WTC11 (cell line): ENCODE measurements around the gene EGR1. TPM values are rescaled to one million over a fixed set of nuclear protein-coding genes. Genes with fewer than 3 reads are reported as not detected.

Experiments used
- ATAC-seq: fragments of 200-7000 bp; cut with Tn5 transposase; 2 replicates; pipeline ENCODE4 v1.10.0; 2021; ENCODE audit warnings: mild to moderate bottlenecking, moderate library complexity
- CTCF ChIA-PET: fragments of 300-600 bp; sonication (Branson Sonifier 250); formaldehyde crosslinking; loops from one replicate; lab custom pipeline; 2021; ENCODE audit warnings: antibody characterized with exemption; lab: Charles Lee
- POLR2A ChIA-PET: fragments of 350-600 bp; sonication (Branson Sonifier 250); formaldehyde crosslinking; loops from one replicate; lab custom pipeline; 2021; ENCODE audit warnings: antibody characterized with exemption; lab: Charles Lee
- DNase-seq: peaks from one replicate; pipeline ENCODE4 v3.0.0; 2021; ENCODE audit warnings: low spot score
- H3K27ac Mint-ChIP-seq: 2 replicates; pipeline ENCODE4 v1.8.0; 2021; ENCODE audit warnings: mixed read lengths
- H3K27me3 Mint-ChIP-seq: 2 replicates; pipeline ENCODE4 v1.8.0; 2021; ENCODE audit warnings: low read depth, mild to moderate bottlenecking, moderate library complexity, mixed read lengths
- H3K36me3 Mint-ChIP-seq: 2 replicates; pipeline ENCODE4 v1.8.0; 2021; ENCODE audit warnings: mixed read lengths
- H3K4me1 Mint-ChIP-seq: 2 replicates; pipeline ENCODE4 v1.8.0; 2022; ENCODE audit warnings: mixed read lengths
- H3K4me3 Mint-ChIP-seq: 2 replicates; pipeline ENCODE4 v1.8.0; 2021; ENCODE audit warnings: mild to moderate bottlenecking, moderate library complexity, mixed read lengths
- H3K9me3 Mint-ChIP-seq: 2 replicates; pipeline ENCODE4 v1.8.0; 2021; ENCODE audit warnings: mixed read lengths
- CREM ChIP-seq: sonication (generic); formaldehyde crosslinking; IDR thresholded peaks from 2 replicates; pipeline ENCODE4 v1.8.1; 2022; ENCODE audit warnings: mild to moderate bottlenecking, missing genetic modification reagents, moderate library complexity
- ELF4 ChIP-seq: sonication (generic); formaldehyde crosslinking; IDR thresholded peaks from 2 replicates; pipeline ENCODE4 v1.8.1; 2022; ENCODE audit warnings: low read depth, mild to moderate bottlenecking, moderate library complexity, missing genetic modification reagents
- ETV6 ChIP-seq: sonication (generic); formaldehyde crosslinking; IDR thresholded peaks from 2 replicates; pipeline ENCODE4 v1.8.1; 2022; ENCODE audit warnings: mild to moderate bottlenecking, missing genetic modification reagents
- MAX ChIP-seq: sonication (generic); formaldehyde crosslinking; IDR thresholded peaks from 2 replicates; pipeline ENCODE4 v1.8.0; 2022; ENCODE audit warnings: mild to moderate bottlenecking, missing genetic modification reagents
- MYBL2 ChIP-seq: sonication (generic); formaldehyde crosslinking; IDR thresholded peaks from 2 replicates; pipeline ENCODE4 v1.8.1; 2023; ENCODE audit warnings: mild to moderate bottlenecking, moderate library complexity, missing genetic modification reagents
- NR2C2 ChIP-seq: sonication (generic); formaldehyde crosslinking; IDR thresholded peaks from 2 replicates; pipeline ENCODE4 v1.8.0; 2022; ENCODE audit warnings: mild to moderate bottlenecking, missing genetic modification reagents
- RELA ChIP-seq: sonication (generic); formaldehyde crosslinking; IDR thresholded peaks from 2 replicates; pipeline ENCODE4 v1.8.1; 2022; ENCODE audit warnings: missing genetic modification reagents, mild to moderate bottlenecking, borderline replicate concordance
- RORB ChIP-seq: fragments of 250-450 bp; sonication (Bioruptor Pico); IDR thresholded peaks from 2 replicates; pipeline ENCODE4 v1.9.0; 2021; ENCODE audit warnings: mild to moderate bottlenecking
- SMAD3 ChIP-seq: sonication (generic); formaldehyde crosslinking; IDR thresholded peaks from 2 replicates; pipeline ENCODE4 v1.8.0; 2022; ENCODE audit warnings: missing genetic modification reagents, mild to moderate bottlenecking, borderline replicate concordance
- SMAD4 ChIP-seq: sonication (generic); formaldehyde crosslinking; IDR thresholded peaks from 2 replicates; pipeline ENCODE4 v1.8.0; 2022; ENCODE audit warnings: mild to moderate bottlenecking, missing genetic modification reagents
- TEAD1 ChIP-seq: sonication (generic); formaldehyde crosslinking; IDR thresholded peaks from 2 replicates; pipeline ENCODE4 v1.8.0; 2022; ENCODE audit warnings: mild to moderate bottlenecking, missing genetic modification reagents
- ZNF219 ChIP-seq: sonication (generic); formaldehyde crosslinking; IDR thresholded peaks from 2 replicates; pipeline ENCODE4 v1.8.0; 2023; ENCODE audit warnings: missing genetic modification reagents, mild to moderate bottlenecking, borderline replicate concordance
- ZNF281 ChIP-seq: sonication (generic); formaldehyde crosslinking; IDR thresholded peaks from 2 replicates; pipeline ENCODE4 v1.8.0; 2023; ENCODE audit warnings: mild to moderate bottlenecking, missing genetic modification reagents
- ZNF423 ChIP-seq: fragments of 250-450 bp; sonication (Bioruptor Pico); IDR thresholded peaks from 2 replicates; pipeline ENCODE4 v2.1.2; 2022; ENCODE audit warnings: mild to moderate bottlenecking, moderate library complexity
- ZNF671 ChIP-seq: fragments of 250-450 bp; sonication (Bioruptor Pico); IDR thresholded peaks from 2 replicates; pipeline ENCODE4 v1.8.0; 2021; ENCODE audit warnings: mild to moderate bottlenecking
- total RNA-seq: library from RNA; stranded (reverse); gene quantifications from 3 replicates; pipeline ENCODE4 v1.2.3, GENCODE V29; 2021
- TF ChIP-seq, protein P1 (sequence below): fragments of 200-600 bp; IDR thresholded peaks from 2 replicates; pipeline ENCODE4 v1.8.0; 2022; ENCODE audit warnings: antibody characterized with exemption

Gene EGR1
- total RNA-seq, 1 experiment from 2014 or later: 15.7 TPM

DNA sequence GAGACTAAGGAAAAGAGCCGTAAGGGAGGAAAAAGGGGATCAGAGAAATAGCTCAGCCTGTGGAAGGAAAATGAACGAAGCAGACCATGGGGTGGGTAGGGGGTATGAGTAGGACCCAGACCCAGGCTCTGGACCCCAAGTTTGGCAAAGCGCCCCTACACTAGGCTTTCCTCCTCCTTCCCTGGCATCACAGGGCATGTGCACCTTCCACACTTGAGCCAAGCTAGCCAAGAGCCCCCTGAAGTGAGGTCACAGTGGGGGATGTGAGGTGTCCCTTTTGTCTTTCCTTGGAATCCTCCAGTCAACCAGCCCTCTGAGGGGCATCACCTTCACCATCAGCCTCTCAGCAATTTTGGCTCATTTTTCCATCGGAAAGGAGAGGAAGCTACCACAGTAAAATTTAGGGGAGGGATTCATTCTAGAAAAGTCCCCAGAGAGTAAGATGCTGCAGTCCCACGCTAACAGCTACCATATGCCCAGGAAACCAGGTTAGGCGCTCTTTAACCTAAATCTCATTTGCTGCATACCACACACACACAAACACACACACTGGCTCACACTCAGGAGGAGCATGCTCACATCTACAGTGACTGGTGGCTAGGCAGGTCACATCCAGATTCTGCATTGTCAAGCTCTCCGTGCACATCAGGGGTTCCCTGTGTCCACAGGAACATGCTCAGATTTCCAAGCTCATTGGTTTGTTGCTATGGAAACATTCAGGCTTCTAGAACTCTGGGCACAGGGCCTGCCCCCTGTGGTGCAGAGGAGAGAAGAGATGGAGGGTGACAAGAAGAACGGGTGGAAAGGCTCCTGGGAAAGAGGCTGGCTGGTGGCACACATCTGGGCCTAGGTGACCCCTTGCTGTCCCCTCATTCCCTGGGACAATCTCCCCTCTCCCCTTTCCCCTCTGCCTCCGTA, 16.5 kb upstream of the EGR1 start (continued):
- no peak for TF ChIP-seq ZNF281
- no peak for TF ChIP-seq ELF4 (CRISPR knock-in tag)
- TF ChIP-seq MYBL2: no peak
- TF ChIP-seq NR2C2 (CRISPR knock-in tag): no peak
- TF ChIP-seq, protein P1, sequence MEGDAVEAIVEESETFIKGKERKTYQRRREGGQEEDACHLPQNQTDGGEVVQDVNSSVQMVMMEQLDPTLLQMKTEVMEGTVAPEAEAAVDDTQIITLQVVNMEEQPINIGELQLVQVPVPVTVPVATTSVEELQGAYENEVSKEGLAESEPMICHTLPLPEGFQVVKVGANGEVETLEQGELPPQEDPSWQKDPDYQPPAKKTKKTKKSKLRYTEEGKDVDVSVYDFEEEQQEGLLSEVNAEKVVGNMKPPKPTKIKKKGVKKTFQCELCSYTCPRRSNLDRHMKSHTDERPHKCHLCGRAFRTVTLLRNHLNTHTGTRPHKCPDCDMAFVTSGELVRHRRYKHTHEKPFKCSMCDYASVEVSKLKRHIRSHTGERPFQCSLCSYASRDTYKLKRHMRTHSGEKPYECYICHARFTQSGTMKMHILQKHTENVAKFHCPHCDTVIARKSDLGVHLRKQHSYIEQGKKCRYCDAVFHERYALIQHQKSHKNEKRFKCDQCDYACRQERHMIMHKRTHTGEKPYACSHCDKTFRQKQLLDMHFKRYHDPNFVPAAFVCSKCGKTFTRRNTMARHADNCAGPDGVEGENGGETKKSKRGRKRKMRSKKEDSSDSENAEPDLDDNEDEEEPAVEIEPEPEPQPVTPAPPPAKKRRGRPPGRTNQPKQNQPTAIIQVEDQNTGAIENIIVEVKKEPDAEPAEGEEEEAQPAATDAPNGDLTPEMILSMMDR: no peak
- TF ChIP-seq, all 79 proteins: peak for 0

DNA sequence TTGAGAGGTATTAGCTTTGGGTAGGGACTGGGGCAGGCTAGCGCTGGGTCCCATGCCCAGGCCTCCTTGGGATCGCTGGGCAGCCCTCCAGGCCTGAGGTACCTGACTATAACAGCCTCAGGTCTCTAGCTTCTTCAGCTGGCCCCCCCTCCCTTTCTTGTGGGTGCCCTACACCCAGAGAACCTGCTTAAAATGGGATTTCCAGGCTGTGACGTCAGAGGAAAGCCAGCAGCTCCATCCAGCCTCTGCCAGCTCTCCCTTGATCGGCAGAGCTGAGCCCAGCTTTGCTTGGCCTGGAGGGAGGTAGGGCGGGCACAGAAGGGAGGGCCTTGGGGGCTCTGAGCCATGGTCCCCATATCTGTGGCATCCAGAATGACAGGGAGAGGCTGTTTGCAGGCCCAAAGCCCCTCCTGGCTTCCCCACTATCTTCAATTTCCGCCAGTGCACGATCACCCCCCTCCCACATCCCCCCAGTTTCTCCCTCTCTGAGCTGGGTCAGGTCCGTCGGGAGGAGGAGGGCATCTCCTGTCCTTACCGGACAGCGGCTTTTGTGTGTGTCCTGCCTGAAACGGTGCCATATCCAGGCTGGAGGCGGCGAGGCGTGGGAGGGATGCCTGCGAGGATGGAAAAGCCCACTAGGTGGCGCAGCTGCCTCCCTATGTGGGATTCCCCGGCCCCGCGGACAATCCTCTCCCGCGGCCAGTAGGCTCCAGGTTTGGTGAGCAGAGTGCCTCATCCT, 15.6 kb upstream of the EGR1 start:
- DNase-seq (peak; percentile 94), ATAC-seq (peak; percentile 89)
- H3K27ac Mint-ChIP-seq: no peak overlapping the region
- ChIA-PET POLR2A (interaction anchor here (0.6 to 3.1 kb wide), 6 partner anchors 12 to 928 kb away, joined by 3 to 18 read pairs (median 5); partner anchors contain the start of genes EGR1 and ETF1), CTCF (interaction anchor here (0.7 to 5.9 kb wide), 22 partner anchors 10 to 1064 kb away, joined by 3 to 154 read pairs (median 4); partner anchors contain the start of genes EGR1, KDM3B and REEP2)
- H3K27me3 Mint-ChIP-seq: no peaks in the 10 kb centered on the region; the same call in 1 of the 2 replicates
- peaks cover 16% of the 10 kb centered on the region for H3K4me1 Mint-ChIP-seq
- peak overlapping the region; percentile 51 for H3K4me3 Mint-ChIP-seq
- no peaks in the 10 kb centered on the region for H3K9me3 Mint-ChIP-seq
- TF ChIP-seq CREM (no peak), RELA (CRISPR knock-in tag) (no peak), NR2C2 (CRISPR knock-in tag) (no peak), ZNF423 (CRISPR knock-in tag) (no peak), MYBL2 (no peak), MAX (0 out of 2 replicates have a peak, but pooled peaks have one; percentile 18), ETV6 (CRISPR knock-in tag) (peak; percentile 60; the same call in 1 of the 2 replicates), SMAD4 (CRISPR knock-in tag) (no peak), TEAD1 (CRISPR knock-in tag) (peak; percentile 75; the same call in 1 of the 2 replicates), SMAD3 (CRISPR knock-in tag) (no peak), ZNF671 (CRISPR knock-in tag) (no peak), RORB (CRISPR knock-in tag) (no peak), ZNF219 (CRISPR knock-in tag) (no peak)
- TF ChIP-seq, protein P1: peak; percentile 95
- no peaks in the 10 kb centered on the region for H3K36me3 Mint-ChIP-seq
